Thyroid gland (tissue), 4 donors: ENCODE measurements around the gene AFF3. TPM values are rescaled to one million over a fixed set of nuclear protein-coding genes. Genes with fewer than 3 reads are reported as not detected.

Source experiments
- DNase-seq, 2 donors: peaks; one replicate each; pipeline ENCODE4 v3.0.0-alpha.2; 2019
- H3K27ac ChIP-seq, 3 donors: fragments of 200-600 bp; sonication (generic); 1 replicate in 2 of 3; 2 replicates in 1 of 3; pipeline ENCODE4 v1.5.1; 2016 to 2019; ENCODE audit warnings: mild to moderate bottlenecking in 1 of 3, moderate library complexity in 1 of 3
- H3K27me3 ChIP-seq: fragments of 200-600 bp; sonication (generic); one replicate; pipeline ENCODE4 v1.5.1; 2019
- H3K36me3 ChIP-seq, 2 donors: fragments of 200-600 bp; sonication (generic); one replicate each; pipeline ENCODE4 v1.5.1; 2016 to 2019
- H3K4me1 ChIP-seq, 2 donors: fragments of 200-600 bp; sonication (generic); one replicate each; pipeline ENCODE4 v1.5.1; 2017 to 2019
- H3K4me3 ChIP-seq, 3 donors: fragments of 200-600 bp; sonication (generic); replicated peaks in 1 of 3; 1 replicate in 2 of 3; 2 replicates in 1 of 3; pipeline ENCODE4 v1.5.1; 2016; ENCODE audit warnings: mild to moderate bottlenecking in 1 of 3
- H3K9me3 ChIP-seq: fragments of 200-600 bp; sonication (generic); one replicate; pipeline ENCODE4 v1.5.1; 2017
- POLR2A ChIP-seq, 2 donors: fragments of 450-650 bp; IDR thresholded peaks; one replicate each; pipeline ENCODE4 v1.6.1; 2017; ENCODE audit warnings: antibody characterized with exemption in 2 of 2, mild to moderate bottlenecking in 2 of 2, moderate library complexity in 1 of 2
- WGBS, 2 donors: methylation state at CpG; one replicate each; pipeline ENCODE4 v1.1.5; 2017; 5-methylcytosine and 5-hydroxymethylcytosine counted together
- intact Hi-C: fragments of 100-400 bp; cut with DNase I; formaldehyde crosslinking; loops from one replicate; pipeline ENCODE4 v1.15.1; 2023
- total RNA-seq, 4 donors: library from RNA; depleted of rRNA; stranded (reverse); fragments of >200 nt; gene quantifications; one replicate each; pipeline ENCODE4 v1.2.3, GENCODE V29; 2016
- TF ChIP-seq, protein P1 (sequence below), 6 experiments: fragments of 200-600 bp in 3 of 6; fragments of 450-650 bp in 3 of 6; sonication (generic) in 3 of 6; IDR thresholded peaks; one replicate each; pipeline ENCODE4 v1.5.1; 2016 to 2019; ENCODE audit warnings: antibody characterized with exemption in 6 of 6, mild to moderate bottlenecking in 2 of 6, inconsistent platforms in 1 of 6, moderate library complexity in 1 of 6

The AFF3 gene
- total RNA-seq, 4 donors from 2014 or later: 0.54 to 2.6 (median 1.1) TPM

DNA sequence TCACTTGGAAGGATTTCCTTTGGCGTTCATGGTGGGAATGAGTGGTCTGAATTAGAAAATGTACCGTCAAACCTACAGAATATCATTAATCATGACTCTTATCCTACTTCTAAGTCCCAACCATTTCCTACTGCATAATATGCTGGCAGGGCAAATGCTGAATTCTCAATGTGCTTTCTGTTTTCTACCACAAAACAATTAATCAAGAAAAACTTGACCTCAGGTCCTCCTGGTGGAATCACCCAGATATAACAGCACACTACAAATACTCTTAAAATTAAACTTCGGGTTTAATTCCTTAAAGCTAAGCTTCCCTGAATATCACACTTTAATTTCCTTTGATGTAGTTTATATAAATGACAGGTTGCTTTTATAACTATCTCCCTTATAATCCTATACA, 301.6 kb downstream of the AFF3 start:
- Histone ChIP-seq H3K27me3 (no peaks in the 10 kb centered on the region), H3K27ac (no peak overlapping the region), H3K4me3 (no peak overlapping the region), H3K9me3 (no peaks in the 10 kb centered on the region), H3K4me1 (no peaks in the 10 kb centered on the region), H3K36me3 (no peaks in the 10 kb centered on the region)
- no peak for TF ChIP-seq POLR2A (IDR thresholded peaks at IDR 0.05)
- TF ChIP-seq, protein P1, sequence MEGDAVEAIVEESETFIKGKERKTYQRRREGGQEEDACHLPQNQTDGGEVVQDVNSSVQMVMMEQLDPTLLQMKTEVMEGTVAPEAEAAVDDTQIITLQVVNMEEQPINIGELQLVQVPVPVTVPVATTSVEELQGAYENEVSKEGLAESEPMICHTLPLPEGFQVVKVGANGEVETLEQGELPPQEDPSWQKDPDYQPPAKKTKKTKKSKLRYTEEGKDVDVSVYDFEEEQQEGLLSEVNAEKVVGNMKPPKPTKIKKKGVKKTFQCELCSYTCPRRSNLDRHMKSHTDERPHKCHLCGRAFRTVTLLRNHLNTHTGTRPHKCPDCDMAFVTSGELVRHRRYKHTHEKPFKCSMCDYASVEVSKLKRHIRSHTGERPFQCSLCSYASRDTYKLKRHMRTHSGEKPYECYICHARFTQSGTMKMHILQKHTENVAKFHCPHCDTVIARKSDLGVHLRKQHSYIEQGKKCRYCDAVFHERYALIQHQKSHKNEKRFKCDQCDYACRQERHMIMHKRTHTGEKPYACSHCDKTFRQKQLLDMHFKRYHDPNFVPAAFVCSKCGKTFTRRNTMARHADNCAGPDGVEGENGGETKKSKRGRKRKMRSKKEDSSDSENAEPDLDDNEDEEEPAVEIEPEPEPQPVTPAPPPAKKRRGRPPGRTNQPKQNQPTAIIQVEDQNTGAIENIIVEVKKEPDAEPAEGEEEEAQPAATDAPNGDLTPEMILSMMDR (IDR thresholded peaks at IDR 0.05): no peak
- intact Hi-C loops: no loop called here
- WGBS, 2 donors: 73 to 88% methylated on average over 3 of the region's 3 CpGs
- DNase-seq: no peak

DNA sequence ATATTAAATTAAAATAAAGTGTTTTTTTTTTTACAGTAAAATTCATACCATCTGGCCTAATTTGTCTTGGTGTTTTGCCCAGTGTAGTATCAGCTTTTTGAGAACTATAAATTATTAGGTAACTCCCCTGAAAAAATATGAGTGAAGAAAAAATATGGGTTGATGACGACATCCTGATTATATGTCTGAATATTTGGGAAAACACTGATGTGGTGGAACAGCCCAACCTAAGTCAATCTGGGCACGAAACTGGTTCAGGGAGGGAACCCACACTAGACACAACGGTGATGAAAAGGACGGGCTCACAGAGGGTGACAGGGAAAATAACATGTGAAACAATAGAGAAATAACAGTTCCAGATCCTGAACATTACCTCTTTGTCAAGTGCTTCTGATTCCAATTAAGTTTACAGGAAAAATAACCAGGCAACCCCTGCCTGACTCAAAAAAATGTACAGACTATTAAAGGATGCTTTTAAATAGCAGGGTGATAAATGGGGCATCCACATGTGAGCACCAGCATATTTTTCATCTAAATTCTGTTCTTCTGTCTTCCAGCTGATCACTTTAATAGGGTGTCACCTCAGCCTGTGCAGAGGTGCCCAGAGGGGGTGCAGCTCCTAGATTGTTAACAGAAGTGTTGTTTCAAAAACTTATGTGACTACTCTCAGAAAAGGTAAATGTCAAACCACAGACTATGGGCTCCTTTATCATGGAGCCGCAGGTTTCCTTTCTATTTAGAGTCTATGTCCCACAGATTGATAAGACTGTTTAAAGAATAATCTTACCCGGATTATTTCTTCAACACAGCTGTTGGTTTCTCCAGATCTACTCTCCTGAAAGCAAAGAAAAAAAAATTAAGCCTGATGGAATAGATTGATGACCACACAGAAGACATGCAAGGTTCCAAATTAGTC, 305.4 kb downstream of the AFF3 start:
- WGBS, 2 donors: 71 to 76% methylated on average over 6 of the region's 6 CpGs
- intact Hi-C loops: no loop called here
- Histone ChIP-seq H3K9me3 (no peaks in the 10 kb centered on the region), H3K4me3 (no peak overlapping the region), H3K36me3 (no peaks in the 10 kb centered on the region), H3K27me3 (no peaks in the 10 kb centered on the region), H3K27ac (no peak overlapping the region), H3K4me1 (no peaks in the 10 kb centered on the region)
- TF ChIP-seq, protein P1 (IDR thresholded peaks at IDR 0.05): no peak
- no peak for TF ChIP-seq POLR2A (IDR thresholded peaks at IDR 0.05)
- DNase-seq: no peak

DNA sequence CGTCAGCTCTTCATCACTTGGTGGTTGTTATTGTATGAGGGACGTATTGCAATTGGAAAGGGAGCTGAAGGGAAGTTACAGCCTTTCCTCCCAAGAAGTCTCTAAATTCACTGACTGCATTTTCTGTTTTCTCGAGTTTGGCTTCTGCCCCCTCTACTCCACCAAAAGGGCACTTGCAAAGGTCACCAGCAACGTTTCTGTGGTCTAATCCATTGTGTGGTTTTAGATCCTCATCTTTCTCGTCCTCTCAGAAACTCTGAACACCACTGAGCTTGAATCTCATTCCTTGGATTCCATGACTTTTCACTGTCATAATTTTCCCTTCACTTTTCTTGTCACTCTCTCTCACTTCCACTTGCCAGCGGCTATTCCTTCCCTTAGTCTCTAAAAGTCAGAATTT, 308.0 kb downstream of the AFF3 start:
- intact Hi-C loops: no loop called here
- no peak for DNase-seq
- TF ChIP-seq POLR2A (IDR thresholded peaks at IDR 0.05): no peak
- TF ChIP-seq, protein P1 (IDR thresholded peaks at IDR 0.05): no peak
- Histone ChIP-seq H3K36me3 (no peaks in the 10 kb centered on the region), H3K4me1 (no peaks in the 10 kb centered on the region), H3K27ac (no peak overlapping the region), H3K9me3 (no peaks in the 10 kb centered on the region), H3K4me3 (no peak overlapping the region), H3K27me3 (no peaks in the 10 kb centered on the region)
- WGBS, 2 donors: 60 to 69% methylated on average over 6 of the region's 6 CpGs

DNA sequence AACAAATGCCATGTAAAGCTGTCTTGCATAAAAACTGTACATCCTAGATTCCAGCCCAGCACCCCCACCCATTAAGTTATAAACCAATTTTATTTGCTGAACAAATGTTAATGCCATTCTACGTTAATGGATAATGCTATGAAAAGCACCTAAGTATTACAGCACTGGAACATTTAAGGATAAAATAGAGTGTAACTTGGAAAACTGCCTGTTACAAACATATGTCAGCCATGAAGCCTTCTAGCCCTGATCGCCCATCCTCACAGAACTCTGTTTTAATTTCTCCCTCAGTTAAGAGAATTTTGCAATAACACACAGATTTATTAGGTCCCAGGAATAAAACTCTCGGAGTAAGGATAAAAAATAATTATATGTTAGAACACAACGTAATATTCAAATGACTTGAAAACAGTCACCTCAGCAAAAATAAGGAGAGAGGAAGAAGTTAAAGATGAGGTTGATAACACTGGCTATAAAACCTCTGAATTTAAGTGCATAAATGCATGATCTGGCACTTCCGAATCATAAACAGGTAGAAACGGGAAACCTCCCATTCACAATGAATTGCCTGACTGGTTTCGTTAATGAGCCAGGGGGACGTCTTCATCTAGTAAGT, 308.7 kb downstream of the AFF3 start:
- H3K27ac ChIP-seq: no peak overlapping the region
- no peaks in the 10 kb centered on the region for H3K27me3 ChIP-seq
- no peak overlapping the region for H3K4me3 ChIP-seq
- 76 to 83% methylated on average over 8 of the region's 8 CpGs for WGBS, 2 donors
- intact Hi-C loops: no loop called here
- no peak for DNase-seq
- no peaks in the 10 kb centered on the region for H3K36me3 ChIP-seq
- TF ChIP-seq, protein P1 (IDR thresholded peaks at IDR 0.05): no peak
- no peak for TF ChIP-seq POLR2A (IDR thresholded peaks at IDR 0.05)
- no peaks in the 10 kb centered on the region for H3K4me1 ChIP-seq
- H3K9me3 ChIP-seq: no peaks in the 10 kb centered on the region

DNA sequence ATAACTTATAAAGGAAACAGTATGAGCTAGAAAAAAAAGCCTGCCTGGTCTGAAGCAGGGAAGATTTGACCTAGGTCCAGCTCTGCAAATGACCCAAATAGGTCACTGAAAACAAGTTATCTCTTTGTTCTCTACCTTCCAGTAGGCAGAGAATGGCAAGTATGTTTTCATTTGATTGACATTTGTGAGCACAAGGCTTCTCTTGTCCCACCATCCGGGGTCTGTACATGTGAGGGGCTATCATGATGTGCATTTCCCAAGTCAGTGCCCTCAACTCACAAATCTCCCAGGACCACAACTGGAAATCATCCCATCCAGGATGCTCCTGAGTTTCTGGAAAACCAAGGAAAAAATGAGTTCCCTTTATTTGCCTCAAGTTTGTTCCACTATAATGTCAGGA, 309.5 kb downstream of the AFF3 start:
- no peaks in the 10 kb centered on the region for H3K36me3 ChIP-seq
- 84 to 89% methylated on average over 1 of the region's 1 CpG for WGBS, 2 donors
- intact Hi-C loops: no loop called here
- H3K27me3 ChIP-seq: no peaks in the 10 kb centered on the region
- H3K27ac ChIP-seq: no peak overlapping the region
- no peak for DNase-seq
- TF ChIP-seq POLR2A (IDR thresholded peaks at IDR 0.05): no peak
- TF ChIP-seq, protein P1 (IDR thresholded peaks at IDR 0.05): no peak
- H3K4me3 ChIP-seq: no peak overlapping the region
- no peaks in the 10 kb centered on the region for H3K9me3 ChIP-seq
- no peaks in the 10 kb centered on the region for H3K4me1 ChIP-seq
